ENCODE results near the gene PALLD. TPM values are rescaled to one million over a fixed set of nuclear protein-coding genes. Genes with fewer than 3 reads are reported as not detected.

Gene PALLD
- polyA plus RNA-seq, 3 donors: 6.1 to 11.8 (median 9.9) TPM

- Histone ChIP-seq H3K4me3 (replicated peaks in 1 of 3; ENCODE audit: low read depth in 2 of 3, low read length in 3 of 3) (no peak overlapping the region), H3K4me1 (ENCODE audit: control insufficient read depth in 1 of 2, insufficient read depth in 2 of 2, low read length in 2 of 2) (no peaks in the 10 kb centered on the region), H3K9me3 (replicated peaks in 1 of 2; ENCODE audit: control insufficient read depth in 1 of 2, insufficient read depth in 1 of 2, low read length in 2 of 2) (no peaks in the 10 kb centered on the region), H3K4me2 (replicated peaks; ENCODE audit: extremely low read depth, low read length, poor library complexity, severe bottlenecking) (no peak overlapping the region), H3K27me3 (ENCODE audit: control insufficient read depth in 2 of 2, insufficient read depth in 2 of 2, low read length in 2 of 2) (no peaks in the 10 kb centered on the region), H4K20me1 (ENCODE audit: insufficient read depth, low read length) (no peaks in the 10 kb centered on the region), H2AFZ (ENCODE audit: insufficient read depth, low read depth, low read length, poor library complexity, severe bottlenecking) (no peak overlapping the region), H3K27ac (ENCODE audit: low read depth in 1 of 2, low read length in 2 of 2) (no peak overlapping the region), H3K36me3 (replicated peaks in 1 of 2; ENCODE audit: control insufficient read depth in 1 of 2, insufficient read depth in 2 of 2, low read length in 2 of 2) (no peaks in the 10 kb centered on the region), H3K9ac (ENCODE audit: insufficient read depth, low read length, poor library complexity, severe bottlenecking) (no peak overlapping the region), H3K79me2 (ENCODE audit: insufficient read depth, low read length) (no peaks in the 10 kb centered on the region)
- Mint-ChIP-seq H3K4me3 (no peak overlapping the region), H3K4me1 (no peaks in the 10 kb centered on the region), H3K9me3 (peaks cover 0 to under 1% (median 0%) of the 10 kb centered on the region in 7 donors), H3K27ac (no peak overlapping the region), H3K36me3 (no peaks in the 10 kb centered on the region), H3K27me3 (ENCODE audit: low read depth in 3 of 3) (peaks cover 0 to 3% (median 1%) of the 10 kb centered on the region in 3 donors)
- WGBS (ENCODE audit: insufficient coverage): 98% methylated on average over 9 of the region's 11 CpGs
- intact Hi-C loops (cut with micrococcal nuclease): no loop called here
- TF ChIP-seq CTCF (IDR thresholded peaks at IDR 0.05): no peak
- DNase-seq: no peak
Observed at GRCh38 chr4:168673476-168673875, 176.6 kb downstream of the PALLD start.

GRCh38 chr4:168674077-168674747, 177.4 kb downstream of the PALLD start:
- H4K20me1 ChIP-seq (ENCODE audit: insufficient read depth, low read length): no peaks in the 10 kb centered on the region
- no peaks in the 10 kb centered on the region for H3K4me1 Mint-ChIP-seq
- no peak overlapping the region for H3K4me2 ChIP-seq (replicated peaks; ENCODE audit: extremely low read depth, low read length, poor library complexity, severe bottlenecking)
- H3K27me3 Mint-ChIP-seq (ENCODE audit: low read depth in 3 of 3): peaks cover 0 to 3% (median 1%) of the 10 kb centered on the region in 3 donors
- no peak overlapping the region for H3K9ac ChIP-seq (ENCODE audit: insufficient read depth, low read length, poor library complexity, severe bottlenecking)
- H3K27ac Mint-ChIP-seq: no peak overlapping the region
- H2AFZ ChIP-seq (ENCODE audit: insufficient read depth, low read depth, low read length, poor library complexity, severe bottlenecking): no peak overlapping the region
- WGBS (ENCODE audit: insufficient coverage): 96% methylated on average over 5 of the region's 6 CpGs
- no peaks in the 10 kb centered on the region for H3K4me1 ChIP-seq (ENCODE audit: control insufficient read depth in 1 of 2, insufficient read depth in 2 of 2, low read length in 2 of 2)
- H3K36me3 ChIP-seq (replicated peaks in 1 of 2; ENCODE audit: control insufficient read depth in 1 of 2, insufficient read depth in 2 of 2, low read length in 2 of 2): no peaks in the 10 kb centered on the region
- no peaks in the 10 kb centered on the region for H3K27me3 ChIP-seq (ENCODE audit: control insufficient read depth in 2 of 2, insufficient read depth in 2 of 2, low read length in 2 of 2)
- no peak overlapping the region for H3K4me3 Mint-ChIP-seq
- H3K79me2 ChIP-seq (ENCODE audit: insufficient read depth, low read length): no peaks in the 10 kb centered on the region
- DNase-seq: no peak
- H3K36me3 Mint-ChIP-seq: no peaks in the 10 kb centered on the region
- no peak overlapping the region for H3K27ac ChIP-seq (ENCODE audit: low read depth in 1 of 2, low read length in 2 of 2)
- H3K4me3 ChIP-seq (replicated peaks in 1 of 3; ENCODE audit: low read depth in 2 of 3, low read length in 3 of 3): no peak overlapping the region
- no peaks in the 10 kb centered on the region for H3K9me3 ChIP-seq (replicated peaks in 1 of 2; ENCODE audit: control insufficient read depth in 1 of 2, insufficient read depth in 1 of 2, low read length in 2 of 2)
- peaks cover 0 to 3% (median 0%) of the 10 kb centered on the region in 7 donors for H3K9me3 Mint-ChIP-seq
- intact Hi-C loops (cut with micrococcal nuclease): no loop called here
- TF ChIP-seq CTCF (IDR thresholded peaks at IDR 0.05): no peak

Measured in CD14-positive monocyte (primary cell).